GM23338 (cell line): ENCODE data around the gene CCT2. TPM values are rescaled to one million over a fixed set of nuclear protein-coding genes. Genes with fewer than 3 reads are reported as not detected.

Experiments
- ATAC-seq: fragments of 200-7000 bp; cut with Tn5 transposase; 3 replicates; pipeline ENCODE4 v1.9.1; 2020
- DNase-seq: peaks from one replicate; pipeline ENCODE4 v3.0.0-alpha.2; 2015; ENCODE audit warnings: low spot score
- H2AFZ ChIP-seq: fragments of 200-600 bp; sonication (generic); 2 replicates; pipeline ENCODE4 v1.8.0; 2016; ENCODE audit warnings: antibody characterized with exemption, mild to moderate bottlenecking, moderate library complexity
- H3F3A ChIP-seq: fragments of 200-600 bp; sonication (generic); replicated peaks from 2 replicates; pipeline ENCODE4 v1.8.0; 2017; ENCODE audit warnings: antibody characterized with exemption, mixed run types, low read depth
- H3K27ac ChIP-seq: fragments of 200-600 bp; sonication (generic); 2 replicates; pipeline ENCODE4 v1.6.1; 2016; ENCODE audit warnings: low read depth
- H3K27me3 ChIP-seq: fragments of 200-600 bp; sonication (generic); 2 replicates; pipeline ENCODE4 v1.8.0; 2016; ENCODE audit warnings: mild to moderate bottlenecking, mixed run types, moderate library complexity; ENCODE audit not compliant: insufficient read depth
- H3K36me3 ChIP-seq: fragments of 200-600 bp; sonication (generic); 2 replicates; pipeline ENCODE4 v1.8.0; 2016; ENCODE audit warnings: mild to moderate bottlenecking; ENCODE audit not compliant: insufficient read depth
- H3K4me1 ChIP-seq: fragments of 200-600 bp; sonication (generic); 2 replicates; pipeline ENCODE4 v1.8.0; 2016; ENCODE audit warnings: mild to moderate bottlenecking, moderate library complexity; ENCODE audit not compliant: insufficient read depth
- H3K4me2 ChIP-seq: fragments of 200-600 bp; sonication (generic); 2 replicates; pipeline ENCODE4 v1.7.1; 2017; ENCODE audit warnings: mixed run types
- H3K4me3 ChIP-seq: fragments of 200-600 bp; sonication (generic); 2 replicates; pipeline ENCODE4 v1.6.1; 2016; ENCODE audit warnings: mixed run types
- H3K79me2 ChIP-seq: fragments of 200-600 bp; sonication (generic); replicated peaks from 2 replicates; pipeline ENCODE4 v1.8.0; 2017; ENCODE audit warnings: mild to moderate bottlenecking; ENCODE audit not compliant: insufficient read depth
- H3K9me2 ChIP-seq: fragments of 200-600 bp; sonication (generic); 2 replicates; pipeline ENCODE4 v1.8.0; 2017; ENCODE audit not compliant: insufficient read depth
- H4K20me1 ChIP-seq: fragments of 200-600 bp; sonication (generic); replicated peaks from 2 replicates; pipeline ENCODE4 v1.8.0; 2017; ENCODE audit warnings: mild to moderate bottlenecking; ENCODE audit not compliant: insufficient read depth
- H3K27ac Mint-ChIP-seq: 2 replicates; pipeline ENCODE4 v1.8.0; 2020; ENCODE audit warnings: inconsistent platforms, mild to moderate bottlenecking, moderate library complexity, mixed read lengths
- H3K27me3 Mint-ChIP-seq: 3 replicates; pipeline ENCODE4 v1.8.0; 2022; ENCODE audit warnings: low read depth, mild to moderate bottlenecking, moderate library complexity, mixed read lengths, inconsistent platforms; ENCODE audit not compliant: insufficient read depth, poor library complexity
- H3K36me3 Mint-ChIP-seq: 3 replicates; pipeline ENCODE4 v1.8.0; 2021; ENCODE audit warnings: low read depth, mild to moderate bottlenecking, inconsistent platforms, moderate library complexity, mixed read lengths
- H3K4me1 Mint-ChIP-seq: 3 replicates; pipeline ENCODE4 v1.8.0; 2020; ENCODE audit warnings: mild to moderate bottlenecking, inconsistent platforms, mixed read lengths
- H3K4me3 Mint-ChIP-seq: 3 replicates; pipeline ENCODE4 v1.8.0; 2021; ENCODE audit warnings: moderate library complexity, mild to moderate bottlenecking, inconsistent platforms, mixed read lengths
- H3K9me3 Mint-ChIP-seq: 3 replicates; pipeline ENCODE4 v1.8.0; 2020; ENCODE audit warnings: moderate library complexity, mild to moderate bottlenecking, inconsistent platforms, mixed read lengths
- CREB1 ChIP-seq: fragments of 250-450 bp; sonication (Bioruptor Pico); IDR thresholded peaks from 2 replicates; pipeline ENCODE4 v1.5.0; 2020; ENCODE audit warnings: low read depth, mild to moderate bottlenecking, moderate library complexity
- EZH2 ChIP-seq: fragments of 200-600 bp; sonication (generic); IDR thresholded peaks from one replicate; pipeline ENCODE4 v1.8.0; 2017; ENCODE audit warnings: antibody characterized with exemption, mild to moderate bottlenecking, low read depth; ENCODE audit not compliant: unreplicated experiment
- EZH2phosphoT487 ChIP-seq: fragments of 200-600 bp; sonication (generic); IDR thresholded peaks from one replicate; pipeline ENCODE4 v1.8.1; 2018; ENCODE audit warnings: antibody characterized with exemption; ENCODE audit not compliant: unreplicated experiment
- POLR2AphosphoS5 ChIP-seq: IDR thresholded peaks from 2 replicates; pipeline ENCODE4 v1.6.1; 2016; ENCODE audit warnings: antibody characterized with exemption, low read depth
- ZNF114 ChIP-seq: fragments of 250-450 bp; sonication (Bioruptor Pico); IDR thresholded peaks from 2 replicates; pipeline ENCODE4 v1.5.0; 2020; ENCODE audit warnings: mild to moderate bottlenecking, moderate library complexity
- ZNF331 ChIP-seq: fragments of 250-450 bp; sonication (Bioruptor Pico); IDR thresholded peaks from 2 replicates; pipeline ENCODE4 v1.5.0; 2020; ENCODE audit warnings: low read depth, mild to moderate bottlenecking, moderate library complexity
- polyA plus RNA-seq: library from polyadenylated mRNA; unstranded; fragments of >200 nt; fragmentation: Nextera tagmentation; extraction: Ambion mirVana; gene quantifications from 2 replicates; pipeline ENCODE4 v1.2.1, GENCODE V29; 2016
- total RNA-seq: library from RNA; depleted of rRNA; stranded (reverse); fragments of >200 nt; shearing (Covaris generic); gene quantifications from 2 replicates; pipeline ENCODE4 v1.2.3, GENCODE V29; 2014
- TF ChIP-seq, protein P1 (sequence below), 2 experiments: fragments of 200-600 bp in 1 of 2; sonication (generic) in 1 of 2; conservative IDR thresholded peaks; 2 replicates each; pipeline versions ENCODE4 v1.5.1 to v1.6.1; 2016 to 2017; ENCODE audit warnings: antibody characterized with exemption in 2 of 2, low read depth in 2 of 2, mild to moderate bottlenecking in 2 of 2, moderate library complexity in 1 of 2
- TF ChIP-seq, protein P2 (sequence below): IDR thresholded peaks from one replicate; pipeline ENCODE4 v1.6.1; 2018; ENCODE audit warnings: antibody characterized with exemption; ENCODE audit not compliant: unreplicated experiment
- TF ChIP-seq, protein P3 (sequence below): IDR thresholded peaks from 2 replicates; pipeline ENCODE4 v1.6.1; 2016; ENCODE audit warnings: antibody characterized with exemption
- TF ChIP-seq, protein P4 (sequence below): fragments of 250-450 bp; sonication (Bioruptor Pico); IDR thresholded peaks from 2 replicates; pipeline ENCODE4 v1.5.0; 2020; ENCODE audit warnings: mild to moderate bottlenecking, moderate library complexity

CCT2 gene
- total and polyA plus RNA-seq, 2 experiments from 2014 or later, result 434 to 778 TPM

DNA sequence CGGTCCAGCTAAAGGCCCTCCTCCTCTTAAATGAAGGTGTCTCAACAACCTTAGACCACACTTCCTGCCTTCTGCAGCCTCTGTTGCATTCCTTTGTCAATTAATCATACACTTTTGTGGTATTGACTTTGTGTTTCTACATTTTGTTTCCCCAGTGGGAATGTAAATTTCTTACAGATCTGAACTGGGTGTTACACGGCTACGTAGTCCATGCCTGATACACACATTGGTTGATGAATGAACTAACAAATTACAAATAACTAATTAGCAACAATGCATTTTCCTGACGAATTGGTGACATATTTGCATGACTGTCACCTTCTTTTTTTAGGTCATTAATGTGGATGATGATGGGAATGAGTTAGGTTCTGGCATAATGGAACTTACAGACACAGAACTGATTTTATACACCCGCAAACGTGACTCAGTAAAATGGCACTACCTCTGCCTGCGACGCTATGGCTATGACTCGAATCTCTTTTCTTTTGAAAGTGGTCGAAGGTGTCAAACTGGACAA, 15.2 kb upstream of the CCT2 start:
- Histone ChIP-seq H3K4me3 (no peak overlapping the region), H3K27ac (no peak overlapping the region), H2AFZ (no peak overlapping the region), H3K4me2 (no peak overlapping the region), H3K9me2 (no peaks in the 10 kb centered on the region), H3K27me3 (no peaks in the 10 kb centered on the region), H3K79me2 (no peaks in the 10 kb centered on the region), H3F3A (peaks cover 5% of the 10 kb centered on the region; the same call in 1 of the 2 replicates), H3K4me1 (no peaks in the 10 kb centered on the region), H3K36me3 (peaks cover 13% of the 10 kb centered on the region; the same call in 1 of the 2 replicates), H4K20me1 (no peaks in the 10 kb centered on the region; the same call in 1 of the 2 replicates)
- Mint-ChIP-seq H3K4me3 (no peak overlapping the region), H3K36me3 (peaks cover 29% of the 10 kb centered on the region), H3K4me1 (peaks cover 2% of the 10 kb centered on the region; the same call in 2 of the 3 replicates), H3K9me3 (no peaks in the 10 kb centered on the region), H3K27me3 (no peaks in the 10 kb centered on the region), H3K27ac (no peak overlapping the region)
- TF ChIP-seq ZNF331 (no peak), EZH2 (no peak), CREB1 (CRISPR knock-in tag) (no peak), ZNF114 (no peak), EZH2phosphoT487 (no peak), POLR2AphosphoS5 (no peak)
- TF ChIP-seq, protein P1, sequence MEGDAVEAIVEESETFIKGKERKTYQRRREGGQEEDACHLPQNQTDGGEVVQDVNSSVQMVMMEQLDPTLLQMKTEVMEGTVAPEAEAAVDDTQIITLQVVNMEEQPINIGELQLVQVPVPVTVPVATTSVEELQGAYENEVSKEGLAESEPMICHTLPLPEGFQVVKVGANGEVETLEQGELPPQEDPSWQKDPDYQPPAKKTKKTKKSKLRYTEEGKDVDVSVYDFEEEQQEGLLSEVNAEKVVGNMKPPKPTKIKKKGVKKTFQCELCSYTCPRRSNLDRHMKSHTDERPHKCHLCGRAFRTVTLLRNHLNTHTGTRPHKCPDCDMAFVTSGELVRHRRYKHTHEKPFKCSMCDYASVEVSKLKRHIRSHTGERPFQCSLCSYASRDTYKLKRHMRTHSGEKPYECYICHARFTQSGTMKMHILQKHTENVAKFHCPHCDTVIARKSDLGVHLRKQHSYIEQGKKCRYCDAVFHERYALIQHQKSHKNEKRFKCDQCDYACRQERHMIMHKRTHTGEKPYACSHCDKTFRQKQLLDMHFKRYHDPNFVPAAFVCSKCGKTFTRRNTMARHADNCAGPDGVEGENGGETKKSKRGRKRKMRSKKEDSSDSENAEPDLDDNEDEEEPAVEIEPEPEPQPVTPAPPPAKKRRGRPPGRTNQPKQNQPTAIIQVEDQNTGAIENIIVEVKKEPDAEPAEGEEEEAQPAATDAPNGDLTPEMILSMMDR (conservative IDR thresholded peaks at IDR 0.05; ENCODE audit: low read depth in 2 of 2), result no peak
- TF ChIP-seq, protein P2, sequence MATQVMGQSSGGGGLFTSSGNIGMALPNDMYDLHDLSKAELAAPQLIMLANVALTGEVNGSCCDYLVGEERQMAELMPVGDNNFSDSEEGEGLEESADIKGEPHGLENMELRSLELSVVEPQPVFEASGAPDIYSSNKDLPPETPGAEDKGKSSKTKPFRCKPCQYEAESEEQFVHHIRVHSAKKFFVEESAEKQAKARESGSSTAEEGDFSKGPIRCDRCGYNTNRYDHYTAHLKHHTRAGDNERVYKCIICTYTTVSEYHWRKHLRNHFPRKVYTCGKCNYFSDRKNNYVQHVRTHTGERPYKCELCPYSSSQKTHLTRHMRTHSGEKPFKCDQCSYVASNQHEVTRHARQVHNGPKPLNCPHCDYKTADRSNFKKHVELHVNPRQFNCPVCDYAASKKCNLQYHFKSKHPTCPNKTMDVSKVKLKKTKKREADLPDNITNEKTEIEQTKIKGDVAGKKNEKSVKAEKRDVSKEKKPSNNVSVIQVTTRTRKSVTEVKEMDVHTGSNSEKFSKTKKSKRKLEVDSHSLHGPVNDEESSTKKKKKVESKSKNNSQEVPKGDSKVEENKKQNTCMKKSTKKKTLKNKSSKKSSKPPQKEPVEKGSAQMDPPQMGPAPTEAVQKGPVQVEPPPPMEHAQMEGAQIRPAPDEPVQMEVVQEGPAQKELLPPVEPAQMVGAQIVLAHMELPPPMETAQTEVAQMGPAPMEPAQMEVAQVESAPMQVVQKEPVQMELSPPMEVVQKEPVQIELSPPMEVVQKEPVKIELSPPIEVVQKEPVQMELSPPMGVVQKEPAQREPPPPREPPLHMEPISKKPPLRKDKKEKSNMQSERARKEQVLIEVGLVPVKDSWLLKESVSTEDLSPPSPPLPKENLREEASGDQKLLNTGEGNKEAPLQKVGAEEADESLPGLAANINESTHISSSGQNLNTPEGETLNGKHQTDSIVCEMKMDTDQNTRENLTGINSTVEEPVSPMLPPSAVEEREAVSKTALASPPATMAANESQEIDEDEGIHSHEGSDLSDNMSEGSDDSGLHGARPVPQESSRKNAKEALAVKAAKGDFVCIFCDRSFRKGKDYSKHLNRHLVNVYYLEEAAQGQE, result no peak
- TF ChIP-seq, protein P3, sequence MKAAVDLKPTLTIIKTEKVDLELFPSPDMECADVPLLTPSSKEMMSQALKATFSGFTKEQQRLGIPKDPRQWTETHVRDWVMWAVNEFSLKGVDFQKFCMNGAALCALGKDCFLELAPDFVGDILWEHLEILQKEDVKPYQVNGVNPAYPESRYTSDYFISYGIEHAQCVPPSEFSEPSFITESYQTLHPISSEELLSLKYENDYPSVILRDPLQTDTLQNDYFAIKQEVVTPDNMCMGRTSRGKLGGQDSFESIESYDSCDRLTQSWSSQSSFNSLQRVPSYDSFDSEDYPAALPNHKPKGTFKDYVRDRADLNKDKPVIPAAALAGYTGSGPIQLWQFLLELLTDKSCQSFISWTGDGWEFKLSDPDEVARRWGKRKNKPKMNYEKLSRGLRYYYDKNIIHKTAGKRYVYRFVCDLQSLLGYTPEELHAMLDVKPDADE, result no peak
- TF ChIP-seq, protein P4, sequence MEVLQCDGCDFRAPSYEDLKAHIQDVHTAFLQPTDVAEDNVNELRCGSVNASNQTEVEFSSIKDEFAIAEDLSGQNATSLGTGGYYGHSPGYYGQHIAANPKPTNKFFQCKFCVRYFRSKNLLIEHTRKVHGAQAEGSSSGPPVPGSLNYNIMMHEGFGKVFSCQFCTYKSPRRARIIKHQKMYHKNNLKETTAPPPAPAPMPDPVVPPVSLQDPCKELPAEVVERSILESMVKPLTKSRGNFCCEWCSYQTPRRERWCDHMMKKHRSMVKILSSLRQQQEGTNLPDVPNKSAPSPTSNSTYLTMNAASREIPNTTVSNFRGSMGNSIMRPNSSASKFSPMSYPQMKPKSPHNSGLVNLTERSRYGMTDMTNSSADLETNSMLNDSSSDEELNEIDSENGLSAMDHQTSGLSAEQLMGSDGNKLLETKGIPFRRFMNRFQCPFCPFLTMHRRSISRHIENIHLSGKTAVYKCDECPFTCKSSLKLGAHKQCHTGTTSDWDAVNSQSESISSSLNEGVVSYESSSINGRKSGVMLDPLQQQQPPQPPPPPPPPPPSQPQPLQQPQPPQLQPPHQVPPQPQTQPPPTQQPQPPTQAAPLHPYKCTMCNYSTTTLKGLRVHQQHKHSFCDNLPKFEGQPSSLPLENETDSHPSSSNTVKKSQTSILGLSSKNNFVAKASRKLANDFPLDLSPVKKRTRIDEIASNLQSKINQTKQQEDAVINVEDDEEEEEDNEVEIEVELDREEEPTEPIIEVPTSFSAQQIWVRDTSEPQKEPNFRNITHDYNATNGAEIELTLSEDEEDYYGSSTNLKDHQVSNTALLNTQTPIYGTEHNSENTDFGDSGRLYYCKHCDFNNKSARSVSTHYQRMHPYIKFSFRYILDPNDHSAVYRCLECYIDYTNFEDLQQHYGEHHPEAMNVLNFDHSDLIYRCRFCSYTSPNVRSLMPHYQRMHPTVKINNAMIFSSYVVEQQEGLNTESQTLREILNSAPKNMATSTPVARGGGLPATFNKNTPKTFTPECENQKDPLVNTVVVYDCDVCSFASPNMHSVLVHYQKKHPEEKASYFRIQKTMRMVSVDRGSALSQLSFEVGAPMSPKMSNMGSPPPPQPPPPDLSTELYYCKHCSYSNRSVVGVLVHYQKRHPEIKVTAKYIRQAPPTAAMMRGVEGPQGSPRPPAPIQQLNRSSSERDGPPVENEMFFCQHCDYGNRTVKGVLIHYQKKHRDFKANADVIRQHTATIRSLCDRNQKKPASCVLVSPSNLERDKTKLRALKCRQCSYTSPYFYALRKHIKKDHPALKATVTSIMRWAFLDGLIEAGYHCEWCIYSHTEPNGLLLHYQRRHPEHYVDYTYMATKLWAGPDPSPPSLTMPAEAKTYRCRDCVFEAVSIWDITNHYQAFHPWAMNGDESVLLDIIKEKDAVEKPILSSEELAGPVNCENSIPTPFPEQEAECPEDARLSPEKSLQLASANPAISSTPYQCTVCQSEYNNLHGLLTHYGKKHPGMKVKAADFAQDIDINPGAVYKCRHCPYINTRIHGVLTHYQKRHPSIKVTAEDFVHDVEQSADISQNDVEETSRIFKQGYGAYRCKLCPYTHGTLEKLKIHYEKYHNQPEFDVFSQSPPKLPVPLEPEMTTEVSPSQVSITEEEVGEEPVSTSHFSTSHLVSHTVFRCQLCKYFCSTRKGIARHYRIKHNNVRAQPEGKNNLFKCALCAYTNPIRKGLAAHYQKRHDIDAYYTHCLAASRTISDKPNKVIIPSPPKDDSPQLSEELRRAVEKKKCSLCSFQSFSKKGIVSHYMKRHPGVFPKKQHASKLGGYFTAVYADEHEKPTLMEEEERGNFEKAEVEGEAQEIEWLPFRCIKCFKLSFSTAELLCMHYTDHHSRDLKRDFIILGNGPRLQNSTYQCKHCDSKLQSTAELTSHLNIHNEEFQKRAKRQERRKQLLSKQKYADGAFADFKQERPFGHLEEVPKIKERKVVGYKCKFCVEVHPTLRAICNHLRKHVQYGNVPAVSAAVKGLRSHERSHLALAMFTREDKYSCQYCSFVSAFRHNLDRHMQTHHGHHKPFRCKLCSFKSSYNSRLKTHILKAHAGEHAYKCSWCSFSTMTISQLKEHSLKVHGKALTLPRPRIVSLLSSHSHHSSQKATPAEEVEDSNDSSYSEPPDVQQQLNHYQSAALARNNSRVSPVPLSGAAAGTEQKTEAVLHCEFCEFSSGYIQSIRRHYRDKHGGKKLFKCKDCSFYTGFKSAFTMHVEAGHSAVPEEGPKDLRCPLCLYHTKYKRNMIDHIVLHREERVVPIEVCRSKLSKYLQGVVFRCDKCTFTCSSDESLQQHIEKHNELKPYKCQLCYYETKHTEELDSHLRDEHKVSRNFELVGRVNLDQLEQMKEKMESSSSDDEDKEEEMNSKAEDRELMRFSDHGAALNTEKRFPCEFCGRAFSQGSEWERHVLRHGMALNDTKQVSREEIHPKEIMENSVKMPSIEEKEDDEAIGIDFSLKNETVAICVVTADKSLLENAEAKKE, result no peak
- DNase-seq (no peak), ATAC-seq (no peak)
